Measurements from ENCODE around the gene SHC2.

DNA sequence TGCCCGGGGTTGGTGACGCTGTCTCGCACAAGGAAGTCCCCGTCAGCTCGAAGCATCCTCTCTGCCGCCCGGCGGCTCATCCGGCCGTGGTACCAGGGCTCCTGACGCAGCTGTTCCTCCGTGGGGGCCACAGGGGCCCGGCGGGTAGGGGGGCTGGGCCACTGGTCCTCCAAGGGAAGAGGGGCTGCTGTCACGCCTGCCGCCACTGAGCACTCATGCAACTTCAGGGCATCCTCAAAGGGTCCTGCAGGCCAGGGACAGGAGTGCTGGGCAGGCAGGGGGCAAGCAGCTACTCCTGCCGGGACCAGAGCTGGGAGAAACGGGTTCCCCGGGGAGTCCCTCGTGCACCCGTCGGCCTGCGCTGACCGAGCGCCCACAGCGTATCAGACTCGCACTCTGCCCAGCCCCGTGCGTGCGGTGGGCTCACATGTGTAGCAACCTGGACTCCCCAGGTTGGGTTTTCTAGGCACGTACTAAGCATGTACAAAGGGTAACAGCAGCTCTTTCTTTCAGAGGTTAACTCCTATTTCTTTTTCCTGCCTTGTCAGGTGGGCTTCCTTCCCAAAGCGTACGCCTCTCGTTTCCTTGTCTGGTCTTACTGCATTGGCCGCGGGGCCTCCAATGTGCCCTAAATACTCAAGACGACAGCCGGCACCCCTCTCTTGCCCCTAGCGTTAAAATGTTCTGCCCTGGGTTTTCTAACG lies 38.5 kb downstream of the SHC2 start:
- TF ChIP-seq SPI1 (IDR thresholded peaks at IDR 0.05; ENCODE audit: low read depth, low read length): no peak
- TF ChIP-seq POLR2AphosphoS5 (IDR thresholded peaks at IDR 0.05; ENCODE audit: low read depth, low read length): no peak
- no peak for TF ChIP-seq POLR2A (IDR thresholded peaks at IDR 0.05; ENCODE audit: low read depth, low read length)
- TF ChIP-seq TAF1 (IDR thresholded peaks at IDR 0.05; ENCODE audit: low read depth, low read length): no peak
- TF ChIP-seq PAX5 (IDR thresholded peaks at IDR 0.05; ENCODE audit: insufficient read depth, low read length, severe bottlenecking): no peak
- TF ChIP-seq POU2F2 (IDR thresholded peaks at IDR 0.05; ENCODE audit: low read depth, low read length): no peak

All from GM12891 (cell line).